ENCODE measurements around the gene TMEM125.

The TMEM125 gene

GRCh38 chr1:43271186-43272118 is 1.7 kb downstream of the TMEM125 start:
- no peaks in the 10 kb centered on the region for H3K27me3 ChIP-seq (ENCODE audit: control insufficient read depth, insufficient read depth, low read length)
- peaks cover 46% of the 10 kb centered on the region for H3K4me1 ChIP-seq (ENCODE audit: control insufficient read depth, insufficient read depth, low read length)
- no peaks in the 10 kb centered on the region for H3K9me3 ChIP-seq (ENCODE audit: control insufficient read depth, low read length)
- H3K4me3 ChIP-seq (ENCODE audit: low read length): peak overlapping the region; percentile 3
- peak overlapping the region; percentile 65 for H3K9ac ChIP-seq (ENCODE audit: low read length)
- H3K36me3 ChIP-seq (ENCODE audit: control insufficient read depth, insufficient read depth, low read length): no peaks in the 10 kb centered on the region

- Histone ChIP-seq H3K36me3 (ENCODE audit: control insufficient read depth, insufficient read depth, low read length) (no peaks in the 10 kb centered on the region), H3K4me3 (ENCODE audit: low read length) (no peak overlapping the region), H3K9me3 (ENCODE audit: control insufficient read depth, low read length) (no peaks in the 10 kb centered on the region), H3K4me1 (ENCODE audit: control insufficient read depth, insufficient read depth, low read length) (peaks cover 53% of the 10 kb centered on the region), H3K9ac (ENCODE audit: low read length) (no peak overlapping the region), H3K27me3 (ENCODE audit: control insufficient read depth, insufficient read depth, low read length) (no peaks in the 10 kb centered on the region)
Observed at GRCh38 chr1:43272161-43272560, 2.4 kb downstream of the TMEM125 start.

GRCh38 chr1:43272576-43273571 is 3.1 kb downstream of the TMEM125 start:
- H3K9ac ChIP-seq (ENCODE audit: low read length): no peak overlapping the region
- H3K36me3 ChIP-seq (ENCODE audit: control insufficient read depth, insufficient read depth, low read length): no peaks in the 10 kb centered on the region
- no peaks in the 10 kb centered on the region for H3K9me3 ChIP-seq (ENCODE audit: control insufficient read depth, low read length)
- peaks cover 56% of the 10 kb centered on the region for H3K4me1 ChIP-seq (ENCODE audit: control insufficient read depth, insufficient read depth, low read length)
- H3K4me3 ChIP-seq (ENCODE audit: low read length): no peak overlapping the region
- no peaks in the 10 kb centered on the region for H3K27me3 ChIP-seq (ENCODE audit: control insufficient read depth, insufficient read depth, low read length)

GRCh38 chr1:43273708-43274107 is 3.9 kb downstream of the TMEM125 start:
- Histone ChIP-seq H3K4me1 (ENCODE audit: control insufficient read depth, insufficient read depth, low read length) (peaks cover 56% of the 10 kb centered on the region), H3K27me3 (ENCODE audit: control insufficient read depth, insufficient read depth, low read length) (no peaks in the 10 kb centered on the region), H3K4me3 (ENCODE audit: low read length) (no peak overlapping the region), H3K9me3 (ENCODE audit: control insufficient read depth, low read length) (no peaks in the 10 kb centered on the region), H3K36me3 (ENCODE audit: control insufficient read depth, insufficient read depth, low read length) (no peaks in the 10 kb centered on the region), H3K9ac (ENCODE audit: low read length) (no peak overlapping the region)

DNA sequence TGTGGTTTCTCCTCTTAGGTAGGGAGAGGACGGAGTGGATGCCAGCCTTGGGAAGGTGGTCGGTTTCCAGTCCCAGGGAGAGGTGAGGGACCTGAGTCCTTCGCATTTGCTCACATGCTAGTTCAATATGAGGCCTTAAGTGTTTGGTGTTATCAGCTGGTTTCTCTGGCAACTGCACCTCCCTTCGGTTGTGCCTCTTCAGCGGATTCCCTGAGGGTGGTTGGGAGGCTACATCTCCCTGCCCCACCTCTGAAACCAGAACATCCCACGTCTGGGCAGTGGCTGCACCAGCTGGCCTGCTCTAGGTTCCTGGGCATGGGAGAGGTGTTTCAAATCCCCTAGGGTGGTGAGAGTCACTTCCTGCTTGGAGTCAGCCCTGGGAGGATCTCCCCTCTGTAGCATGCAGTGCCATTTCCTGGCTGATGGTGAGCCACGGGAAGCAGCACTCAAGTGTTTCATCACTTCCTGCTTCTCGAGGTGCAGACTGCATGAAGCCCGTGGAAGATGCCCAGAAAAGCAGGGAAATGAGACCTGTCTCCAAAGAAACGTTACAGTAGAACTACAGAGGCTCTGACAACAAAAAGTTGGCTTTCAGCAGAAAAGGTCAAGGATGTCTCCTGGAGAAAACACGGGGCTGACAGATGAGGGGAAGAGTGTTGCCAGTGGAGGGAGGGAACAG is 4.5 kb downstream of the TMEM125 start:
- H3K4me3 ChIP-seq (ENCODE audit: low read length): no peak overlapping the region
- H3K9me3 ChIP-seq (ENCODE audit: control insufficient read depth, low read length): no peaks in the 10 kb centered on the region
- peaks cover under 1% of the 10 kb centered on the region for H3K36me3 ChIP-seq (ENCODE audit: control insufficient read depth, insufficient read depth, low read length)
- H3K4me1 ChIP-seq (ENCODE audit: control insufficient read depth, insufficient read depth, low read length): peaks cover 54% of the 10 kb centered on the region
- H3K9ac ChIP-seq (ENCODE audit: low read length): no peak overlapping the region
- H3K27me3 ChIP-seq (ENCODE audit: control insufficient read depth, insufficient read depth, low read length): no peaks in the 10 kb centered on the region

- Histone ChIP-seq H3K9ac (ENCODE audit: low read length) (no peak overlapping the region), H3K4me3 (ENCODE audit: low read length) (no peak overlapping the region), H3K36me3 (ENCODE audit: control insufficient read depth, insufficient read depth, low read length) (peaks cover 6% of the 10 kb centered on the region), H3K4me1 (ENCODE audit: control insufficient read depth, insufficient read depth, low read length) (peaks cover 49% of the 10 kb centered on the region), H3K9me3 (ENCODE audit: control insufficient read depth, low read length) (no peaks in the 10 kb centered on the region), H3K27me3 (ENCODE audit: control insufficient read depth, insufficient read depth, low read length) (no peaks in the 10 kb centered on the region)
Observed at GRCh38 chr1:43274804-43275180, 5.0 kb downstream of the TMEM125 start.

DNA sequence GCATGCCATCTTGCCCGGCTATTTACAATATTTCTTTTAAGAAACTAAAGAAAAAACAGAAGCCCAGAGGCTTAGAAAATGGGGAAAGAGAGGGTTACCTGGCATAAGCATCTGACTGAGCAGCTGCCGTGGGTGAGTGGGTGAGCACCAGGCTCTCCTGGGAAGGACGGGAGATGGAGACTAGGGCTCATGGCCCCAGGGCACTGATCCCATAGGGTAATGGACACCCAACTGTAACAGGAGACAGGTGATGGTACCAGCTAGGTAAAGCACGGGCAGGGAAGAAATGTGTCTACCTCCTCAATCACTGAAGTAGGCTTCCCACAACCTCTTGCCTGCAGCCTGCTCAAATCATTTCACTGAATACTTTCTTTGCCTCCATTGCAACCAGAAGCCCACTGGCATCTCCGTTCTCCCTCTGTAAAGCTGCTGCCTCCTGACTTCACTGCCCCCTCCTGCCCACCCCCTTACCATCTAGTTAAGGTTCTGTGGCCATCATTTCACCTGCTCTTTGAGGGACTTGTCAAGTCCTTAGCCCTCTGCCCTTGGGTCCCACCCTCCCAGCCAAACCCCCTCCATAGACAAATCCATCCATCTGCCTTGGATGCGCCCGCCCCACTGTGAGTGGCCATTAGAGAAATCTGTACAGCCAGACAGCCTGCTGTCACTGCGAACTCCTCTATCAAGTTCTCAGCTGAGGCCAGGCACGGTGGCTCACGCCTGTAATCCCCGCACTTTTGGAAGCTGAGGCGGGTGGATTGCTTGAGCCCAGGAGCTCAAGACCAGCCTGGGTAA is 6.2 kb downstream of the TMEM125 start:
- Histone ChIP-seq H3K9ac (ENCODE audit: low read length) (no peak overlapping the region), H3K4me3 (ENCODE audit: low read length) (no peak overlapping the region), H3K27me3 (ENCODE audit: control insufficient read depth, insufficient read depth, low read length) (no peaks in the 10 kb centered on the region), H3K4me1 (ENCODE audit: control insufficient read depth, insufficient read depth, low read length) (peaks cover 42% of the 10 kb centered on the region), H3K9me3 (ENCODE audit: control insufficient read depth, low read length) (no peaks in the 10 kb centered on the region), H3K36me3 (ENCODE audit: control insufficient read depth, insufficient read depth, low read length) (peaks cover 7% of the 10 kb centered on the region)

GRCh38 chr1:43276673-43277072 is 6.9 kb downstream of the TMEM125 start:
- Histone ChIP-seq H3K9me3 (ENCODE audit: control insufficient read depth, low read length) (no peaks in the 10 kb centered on the region), H3K9ac (ENCODE audit: low read length) (no peak overlapping the region), H3K27me3 (ENCODE audit: control insufficient read depth, insufficient read depth, low read length) (no peaks in the 10 kb centered on the region), H3K36me3 (ENCODE audit: control insufficient read depth, insufficient read depth, low read length) (peaks cover 7% of the 10 kb centered on the region), H3K4me3 (ENCODE audit: low read length) (no peak overlapping the region), H3K4me1 (ENCODE audit: control insufficient read depth, insufficient read depth, low read length) (peaks cover 39% of the 10 kb centered on the region)

- Histone ChIP-seq H3K36me3 (ENCODE audit: control insufficient read depth, insufficient read depth, low read length) (peaks cover 7% of the 10 kb centered on the region), H3K9ac (ENCODE audit: low read length) (no peak overlapping the region), H3K4me3 (ENCODE audit: low read length) (no peak overlapping the region), H3K9me3 (ENCODE audit: control insufficient read depth, low read length) (no peaks in the 10 kb centered on the region), H3K4me1 (ENCODE audit: control insufficient read depth, insufficient read depth, low read length) (peaks cover 33% of the 10 kb centered on the region), H3K27me3 (ENCODE audit: control insufficient read depth, insufficient read depth, low read length) (no peaks in the 10 kb centered on the region)
Observed at GRCh38 chr1:43277116-43277876, 7.5 kb downstream of the TMEM125 start.

DNA sequence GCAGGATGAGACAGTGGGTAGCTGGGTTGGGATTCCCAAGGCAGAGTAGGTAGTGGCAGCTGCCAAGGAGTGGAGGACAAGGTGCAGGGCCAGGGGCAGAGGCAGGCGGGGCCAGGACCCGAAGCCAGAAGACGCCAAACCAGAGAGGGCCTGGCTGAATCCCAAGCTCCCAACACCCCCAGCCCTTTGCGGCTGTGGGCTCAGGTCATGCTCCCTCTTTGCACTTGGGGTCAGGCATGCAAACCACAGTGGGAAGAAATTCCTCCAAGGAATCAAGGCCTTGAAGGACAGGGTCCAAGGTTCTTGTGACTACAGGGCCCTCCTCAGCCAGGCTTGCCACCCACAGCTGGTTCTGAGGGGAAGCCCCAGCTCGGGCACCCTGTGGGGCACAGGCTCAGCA is 9.4 kb downstream of the TMEM125 start:
- Histone ChIP-seq H3K4me1 (ENCODE audit: control insufficient read depth, insufficient read depth, low read length) (peaks cover 39% of the 10 kb centered on the region), H3K4me3 (ENCODE audit: low read length) (no peak overlapping the region), H3K9ac (ENCODE audit: low read length) (no peak overlapping the region), H3K36me3 (ENCODE audit: control insufficient read depth, insufficient read depth, low read length) (peaks cover 7% of the 10 kb centered on the region), H3K27me3 (ENCODE audit: control insufficient read depth, insufficient read depth, low read length) (no peaks in the 10 kb centered on the region), H3K9me3 (ENCODE audit: control insufficient read depth, low read length) (no peaks in the 10 kb centered on the region)
